DOHH2 (cell line): Measurements from ENCODE around the gene AVPR2.

Experiments
- H3F3A ChIP-seq: fragments of 200-600 bp; sonication (generic), shearing (Covaris generic); 2 replicates; pipeline ENCODE4 v1.6.0; 2016; ENCODE audit warnings: antibody characterized with exemption, mild to moderate bottlenecking; ENCODE audit not compliant: control insufficient read depth, insufficient read depth
- H3K27ac ChIP-seq: fragments of 200-600 bp; sonication (generic); 2 replicates; pipeline ENCODE4 v1.5.1; 2014; ENCODE audit warnings: low read depth, mild to moderate bottlenecking, low read length, moderate library complexity
- H3K27me3 ChIP-seq: fragments of 200-600 bp; sonication (generic); 2 replicates; pipeline ENCODE4 v1.6.1; 2014; ENCODE audit warnings: mild to moderate bottlenecking, low read length, mixed read lengths; ENCODE audit not compliant: control insufficient read depth
- H3K36me3 ChIP-seq: fragments of 200-600 bp; sonication (generic); 2 replicates; pipeline ENCODE4 v1.6.1; 2014; ENCODE audit warnings: mild to moderate bottlenecking, low read length, moderate library complexity, mixed read lengths; ENCODE audit not compliant: control insufficient read depth
- H3K4me1 ChIP-seq: fragments of 200-600 bp; sonication (generic); 2 replicates; pipeline ENCODE4 v1.6.1; 2014; ENCODE audit warnings: mild to moderate bottlenecking, low read length, mixed read lengths; ENCODE audit not compliant: control insufficient read depth
- H3K4me2 ChIP-seq: fragments of 200-600 bp; sonication (generic); 2 replicates; pipeline ENCODE4 v1.6.0; 2014; ENCODE audit warnings: mild to moderate bottlenecking, low read length, moderate library complexity
- H3K4me3 ChIP-seq: fragments of 200-600 bp; sonication (generic); 2 replicates; pipeline ENCODE4 v1.5.1; 2014; ENCODE audit warnings: mild to moderate bottlenecking, low read length, mixed read lengths
- H3K79me2 ChIP-seq: fragments of 200-600 bp; sonication (generic); 2 replicates; pipeline ENCODE4 v1.6.1; 2014; ENCODE audit warnings: mild to moderate bottlenecking, low read length, mixed read lengths; ENCODE audit not compliant: control insufficient read depth
- H3K9me2 ChIP-seq: fragments of 200-600 bp; sonication (generic); replicated peaks from 2 replicates; pipeline ENCODE4 v1.6.1; 2014; ENCODE audit warnings: mild to moderate bottlenecking, low read length, mixed read lengths; ENCODE audit not compliant: control insufficient read depth
- H3K9me3 ChIP-seq: fragments of 200-600 bp; sonication (generic); 2 replicates; pipeline ENCODE4 v1.6.1; 2014; ENCODE audit warnings: antibody characterized with exemption, low read length, mixed read lengths; ENCODE audit not compliant: control insufficient read depth, insufficient read depth
- H4K20me1 ChIP-seq: fragments of 200-600 bp; sonication (generic); 2 replicates; pipeline ENCODE4 v1.6.0; 2014; ENCODE audit warnings: low read depth, mild to moderate bottlenecking, antibody characterized with exemption, low read length, moderate library complexity; ENCODE audit not compliant: control insufficient read depth, insufficient read depth
- EZH2phosphoT487 ChIP-seq: fragments of 200-600 bp; sonication (generic); IDR thresholded peaks from 2 replicates; pipeline ENCODE4 v1.6.1; 2017; ENCODE audit warnings: borderline replicate concordance, mild to moderate bottlenecking, antibody characterized with exemption, low read length, moderate library complexity, mixed read lengths
- TF ChIP-seq, protein P1 (sequence below): fragments of 200-600 bp; sonication (generic); IDR thresholded peaks from one replicate; pipeline ENCODE4 v1.5.1; 2014; ENCODE audit warnings: antibody characterized with exemption, mild to moderate bottlenecking, low read depth, low read length; ENCODE audit not compliant: poor library complexity, severe bottlenecking

Gene AVPR2

GRCh38 chrX:153913701-153914100 is 9.2 kb downstream of the AVPR2 start:
- Histone ChIP-seq H3K27me3 (no peaks in the 10 kb centered on the region), H3K4me3 (no peak overlapping the region), H3K9me3 (no peaks in the 10 kb centered on the region), H3K4me2 (no peak overlapping the region), H3K79me2 (no peaks in the 10 kb centered on the region), H3K36me3 (peaks cover 19% of the 10 kb centered on the region), H3K9me2 (no peaks in the 10 kb centered on the region), H3F3A (no peaks in the 10 kb centered on the region), H3K27ac (no peak overlapping the region), H3K4me1 (no peaks in the 10 kb centered on the region), H4K20me1 (no peaks in the 10 kb centered on the region)
- TF ChIP-seq, protein P1, sequence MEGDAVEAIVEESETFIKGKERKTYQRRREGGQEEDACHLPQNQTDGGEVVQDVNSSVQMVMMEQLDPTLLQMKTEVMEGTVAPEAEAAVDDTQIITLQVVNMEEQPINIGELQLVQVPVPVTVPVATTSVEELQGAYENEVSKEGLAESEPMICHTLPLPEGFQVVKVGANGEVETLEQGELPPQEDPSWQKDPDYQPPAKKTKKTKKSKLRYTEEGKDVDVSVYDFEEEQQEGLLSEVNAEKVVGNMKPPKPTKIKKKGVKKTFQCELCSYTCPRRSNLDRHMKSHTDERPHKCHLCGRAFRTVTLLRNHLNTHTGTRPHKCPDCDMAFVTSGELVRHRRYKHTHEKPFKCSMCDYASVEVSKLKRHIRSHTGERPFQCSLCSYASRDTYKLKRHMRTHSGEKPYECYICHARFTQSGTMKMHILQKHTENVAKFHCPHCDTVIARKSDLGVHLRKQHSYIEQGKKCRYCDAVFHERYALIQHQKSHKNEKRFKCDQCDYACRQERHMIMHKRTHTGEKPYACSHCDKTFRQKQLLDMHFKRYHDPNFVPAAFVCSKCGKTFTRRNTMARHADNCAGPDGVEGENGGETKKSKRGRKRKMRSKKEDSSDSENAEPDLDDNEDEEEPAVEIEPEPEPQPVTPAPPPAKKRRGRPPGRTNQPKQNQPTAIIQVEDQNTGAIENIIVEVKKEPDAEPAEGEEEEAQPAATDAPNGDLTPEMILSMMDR: no peak
- no peak for TF ChIP-seq EZH2phosphoT487

DNA sequence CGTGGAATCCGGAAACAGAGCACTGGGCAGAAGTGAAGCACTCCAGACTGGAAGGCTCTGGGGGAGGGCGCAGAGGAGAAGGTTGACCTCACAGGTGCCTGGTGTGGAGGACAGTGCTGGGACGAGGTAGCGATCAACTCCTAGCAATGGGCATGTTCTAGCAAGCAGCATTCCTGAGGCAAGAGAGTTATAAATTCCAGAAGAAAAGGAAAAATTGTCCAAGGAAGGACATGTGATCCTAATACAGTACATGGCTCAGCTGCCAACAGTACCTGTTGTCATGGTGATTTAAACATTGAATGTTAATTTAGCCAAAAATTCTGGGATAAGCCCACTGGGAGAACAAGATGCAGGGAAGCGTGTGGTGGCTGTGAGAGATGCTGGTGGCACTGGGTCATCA is 13.4 kb downstream of the AVPR2 start:
- H3K4me2 ChIP-seq: no peak overlapping the region
- H3K27ac ChIP-seq: no peak overlapping the region
- no peaks in the 10 kb centered on the region for H3K9me2 ChIP-seq
- H3K4me1 ChIP-seq: no peaks in the 10 kb centered on the region
- no peaks in the 10 kb centered on the region for H3F3A ChIP-seq
- no peak overlapping the region for H3K4me3 ChIP-seq
- no peaks in the 10 kb centered on the region for H3K27me3 ChIP-seq
- no peaks in the 10 kb centered on the region for H3K9me3 ChIP-seq
- H3K79me2 ChIP-seq: peaks cover 9% of the 10 kb centered on the region
- H3K36me3 ChIP-seq: peaks cover 31% of the 10 kb centered on the region
- TF ChIP-seq, protein P1: no peak
- no peak for TF ChIP-seq EZH2phosphoT487
- H4K20me1 ChIP-seq: no peaks in the 10 kb centered on the region

DNA sequence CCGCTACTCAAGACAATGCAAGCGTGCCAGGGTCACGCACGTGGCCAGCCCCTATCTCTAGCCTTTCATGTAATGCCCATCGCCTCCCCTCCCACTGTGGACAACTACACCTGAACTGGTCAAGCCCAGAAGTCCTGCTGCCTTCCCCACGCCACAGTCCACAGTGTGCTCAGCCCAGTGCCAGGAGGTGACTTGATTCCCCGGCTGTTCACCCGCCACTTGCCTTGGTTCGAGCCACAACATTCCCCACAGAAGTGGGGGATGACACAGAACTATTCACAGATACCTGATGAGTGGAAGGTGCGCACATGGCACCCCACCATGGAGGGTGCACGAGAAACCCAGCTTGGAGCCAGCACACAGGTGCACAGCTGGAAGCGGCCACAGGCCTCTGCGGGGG is 14.8 kb downstream of the AVPR2 start:
- Histone ChIP-seq H3K27me3 (no peaks in the 10 kb centered on the region), H3K9me3 (no peaks in the 10 kb centered on the region)
- TF ChIP-seq, protein P1: no peak
- no peak for TF ChIP-seq EZH2phosphoT487

More for the DNA sequence above, 14.8 kb downstream of the AVPR2 start:
- H4K20me1 ChIP-seq: no peaks in the 10 kb centered on the region
- H3F3A ChIP-seq: no peaks in the 10 kb centered on the region
- H3K27ac ChIP-seq: no peak overlapping the region
- H3K9me2 ChIP-seq: no peaks in the 10 kb centered on the region
- no peak overlapping the region for H3K4me2 ChIP-seq
- peaks cover 32% of the 10 kb centered on the region for H3K36me3 ChIP-seq
- H3K4me1 ChIP-seq: peaks cover 13% of the 10 kb centered on the region
- peaks cover 23% of the 10 kb centered on the region for H3K79me2 ChIP-seq
- no peak overlapping the region for H3K4me3 ChIP-seq
